ENCODE results near the gene CCDC88A.

DNA sequence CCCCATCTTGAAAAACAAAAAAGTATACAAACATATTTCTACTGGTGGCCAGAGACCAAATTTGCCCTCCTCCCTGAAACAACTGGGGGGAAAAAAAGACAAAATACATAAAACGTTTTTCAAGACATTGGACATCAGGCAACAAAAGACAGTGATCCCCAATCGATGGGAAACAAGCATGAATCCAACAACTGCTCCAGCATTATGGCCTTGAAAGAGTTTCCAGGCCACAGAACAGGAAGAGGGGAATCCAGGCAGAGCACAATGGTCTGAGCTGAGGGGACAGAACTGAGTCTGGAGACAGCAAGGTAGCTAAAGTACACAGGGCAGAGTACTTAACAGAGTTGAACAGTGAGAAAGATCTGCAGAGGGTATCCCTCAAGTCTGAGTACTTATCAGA, 4.4 kb downstream of the CCDC88A start:
- TF ChIP-seq CTCF (conservative IDR thresholded peaks at IDR 0.05 in 1 of 2, IDR thresholded peaks at IDR 0.05 in 1 of 2; ENCODE audit: low read depth in 1 of 2, low read length in 2 of 2) (no peak), EZH2 (IDR thresholded peaks at IDR 0.05; ENCODE audit: low read length, missing control alignments) (no peak)

All from fibroblast of lung (primary cell).